GM18499 (cell line): Measurements from ENCODE around the gene ANKRD35.

Experiments
- ATAC-seq: cut with Tn5 transposase; IDR thresholded peaks from one replicate; pipeline ENCODE4 v1.9.1; 2021; ENCODE audit warnings: moderate number of reproducible peaks; ENCODE audit not compliant: insufficient read depth, unreplicated experiment

ANKRD35 gene

DNA sequence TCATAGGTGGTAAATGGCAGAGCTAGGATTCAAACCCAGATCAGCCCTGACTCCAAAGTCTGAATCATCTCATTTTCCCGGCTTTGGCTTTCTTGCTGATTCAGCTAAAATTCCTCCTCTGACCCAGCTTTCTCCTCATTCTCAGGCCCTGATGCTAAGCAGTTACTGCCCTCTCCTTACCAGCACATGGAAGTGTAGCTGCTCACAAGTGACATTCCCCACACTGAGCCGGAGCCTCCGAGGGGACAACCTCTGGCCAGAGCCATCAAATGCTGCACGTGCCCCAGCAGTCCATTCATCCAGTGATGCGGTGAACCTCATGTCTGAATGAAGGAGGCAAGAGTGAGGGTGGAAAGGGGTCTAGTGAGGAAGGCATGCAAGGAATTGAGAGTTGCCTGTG is 13.1 kb upstream of the ANKRD35 start:
- ATAC-seq: no peak

GRCh38 chr1:145897969-145898368 is 12.3 kb upstream of the ANKRD35 start:
- no peak for ATAC-seq

GRCh38 chr1:145895471-145895870 is 9.8 kb upstream of the ANKRD35 start:
- ATAC-seq: no peak

DNA sequence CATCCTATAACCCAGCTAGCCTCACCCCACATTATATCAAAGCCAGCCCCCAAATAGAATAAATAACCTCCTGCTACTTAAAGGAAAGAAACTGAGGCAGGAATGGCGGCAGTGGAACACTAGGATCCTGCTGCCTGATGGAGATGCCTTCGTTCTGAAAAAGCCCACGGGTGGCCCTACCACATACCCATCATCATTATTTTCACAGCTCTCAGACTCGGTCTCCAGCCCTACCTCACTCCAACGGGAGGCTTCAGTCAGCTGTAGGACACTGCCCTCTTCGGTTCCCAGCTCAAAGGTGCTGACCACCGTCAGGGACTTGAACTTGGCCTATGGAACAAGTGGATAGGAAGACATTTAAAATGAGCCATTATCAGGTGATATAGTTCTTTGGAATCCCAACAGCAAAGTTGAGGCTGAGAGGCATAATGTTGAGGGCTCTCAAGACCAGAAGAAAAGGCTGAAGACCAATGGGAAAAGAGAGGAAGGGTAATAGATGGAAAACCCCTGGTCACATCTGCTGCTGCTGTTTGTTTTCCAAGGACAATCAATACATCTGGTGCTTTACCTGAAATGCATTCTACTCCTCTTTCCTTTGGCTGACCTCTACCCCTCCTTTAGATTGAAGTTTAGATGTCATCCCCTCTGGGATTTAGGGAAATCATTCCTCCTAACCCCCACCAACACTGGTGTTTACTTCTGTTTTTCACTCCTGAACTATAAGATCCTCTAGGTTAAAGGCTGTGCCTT is 7.8 kb upstream of the ANKRD35 start:
- ATAC-seq: no peak

- no peak for ATAC-seq
Measured at GRCh38 chr1:145892486-145893087, 6.9 kb upstream of the ANKRD35 start.

GRCh38 chr1:145891587-145892485 is 6.2 kb upstream of the ANKRD35 start:
- no peak for ATAC-seq

DNA sequence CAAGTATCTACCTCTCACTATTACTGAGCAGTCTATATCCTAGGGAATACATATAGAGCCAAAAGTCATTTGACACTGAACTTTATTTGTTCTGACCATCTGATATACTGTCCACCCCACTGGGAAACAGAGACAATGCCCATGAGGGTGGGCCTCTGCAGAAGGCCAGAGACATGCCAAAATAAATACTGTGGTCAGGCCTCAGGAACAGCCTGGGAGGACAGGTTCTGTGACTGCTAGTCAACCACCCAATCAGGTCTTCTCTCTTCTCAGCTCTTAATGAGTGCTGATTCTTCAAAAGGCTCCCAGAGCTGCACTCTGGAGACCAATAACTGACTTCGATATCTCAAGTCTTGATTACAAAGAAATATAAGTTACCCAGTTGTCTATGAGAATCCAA is 5.5 kb upstream of the ANKRD35 start:
- ATAC-seq: no peak

DNA sequence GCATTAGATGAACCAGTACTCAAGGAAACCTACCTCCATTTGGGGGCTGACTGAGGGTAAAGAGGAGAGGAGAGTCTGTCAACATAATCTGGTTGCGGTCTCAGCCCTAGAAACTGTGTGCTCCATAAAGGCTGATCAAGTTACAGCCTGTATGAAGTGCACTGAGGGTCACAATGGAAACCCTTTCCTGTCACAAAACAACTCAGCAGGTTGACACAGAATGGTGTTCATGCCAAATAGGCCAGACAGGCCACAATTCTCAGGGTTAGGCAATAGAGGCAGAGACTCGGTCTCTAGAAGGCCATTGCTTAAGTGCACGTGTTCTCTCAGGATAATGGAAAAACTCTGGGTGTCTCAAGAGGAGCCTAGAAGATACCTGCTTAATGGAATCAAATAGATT is 4.1 kb upstream of the ANKRD35 start:
- ATAC-seq: no peak

DNA sequence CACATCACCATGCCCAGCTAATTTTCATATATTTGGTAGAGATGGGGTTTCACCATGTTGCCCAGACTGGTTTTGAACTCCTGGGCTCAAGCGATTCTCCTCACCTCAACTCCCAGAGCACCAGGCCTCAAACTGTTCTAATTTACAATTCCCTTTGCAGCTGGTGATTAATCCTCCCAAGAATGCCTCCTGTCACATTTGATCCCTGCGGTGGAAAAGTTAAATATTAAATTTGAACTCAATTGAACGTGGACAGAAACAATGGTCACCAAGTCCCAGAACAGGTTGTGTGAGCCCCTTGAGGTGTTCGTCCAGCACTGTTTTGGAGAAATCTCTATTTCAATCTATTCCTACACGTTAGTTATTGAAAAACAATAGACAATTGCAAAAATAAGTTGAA is 2.0 kb upstream of the ANKRD35 start:
- ATAC-seq: no peak

GRCh38 chr1:145886816-145887215 is 1.1 kb upstream of the ANKRD35 start:
- no peak for ATAC-seq

DNA sequence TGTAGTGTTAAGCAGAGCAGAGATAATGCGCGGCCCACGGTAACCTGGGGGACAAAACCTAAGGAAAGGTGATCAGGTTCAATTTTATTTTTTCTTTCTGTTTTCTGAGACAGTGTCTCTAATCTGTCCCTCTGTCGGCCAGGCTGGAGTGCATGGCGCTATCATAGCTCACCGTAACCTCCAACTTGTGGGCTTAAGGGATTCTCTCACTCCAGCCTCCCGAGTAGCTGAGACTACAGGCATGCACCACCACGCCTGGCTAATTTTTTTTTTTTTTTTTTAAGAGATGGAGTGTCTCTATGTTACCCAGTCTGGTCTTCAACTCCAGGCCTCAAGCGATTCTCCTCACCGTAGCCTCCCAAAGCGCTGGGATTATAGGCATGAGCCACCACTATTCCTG is 724 bp upstream of the ANKRD35 start:
- ATAC-seq: no peak

GRCh38 chr1:145884675-145885074 is 991 bp downstream of the ANKRD35 start:
- no peak for ATAC-seq

DNA sequence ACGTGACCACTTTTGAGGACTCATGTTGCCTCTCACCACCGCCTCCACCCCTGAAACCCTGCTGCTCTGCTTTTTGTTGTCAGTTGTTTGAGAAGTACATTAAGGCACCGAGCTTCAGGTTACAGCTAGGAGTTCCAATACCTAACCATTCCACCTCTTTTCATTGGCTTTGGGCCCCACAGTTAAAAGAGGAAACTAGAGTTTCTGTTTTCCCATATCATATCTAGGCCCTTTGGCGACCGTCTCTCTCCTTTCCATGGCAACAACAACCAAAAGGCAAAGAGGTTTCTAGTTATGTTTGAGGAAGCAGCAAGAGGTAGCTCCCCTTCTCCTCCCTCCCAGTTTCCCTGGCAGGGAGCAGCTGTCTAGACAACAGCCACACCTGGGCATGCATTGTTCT is 5.9 kb downstream of the ANKRD35 start:
- no peak for ATAC-seq

DNA sequence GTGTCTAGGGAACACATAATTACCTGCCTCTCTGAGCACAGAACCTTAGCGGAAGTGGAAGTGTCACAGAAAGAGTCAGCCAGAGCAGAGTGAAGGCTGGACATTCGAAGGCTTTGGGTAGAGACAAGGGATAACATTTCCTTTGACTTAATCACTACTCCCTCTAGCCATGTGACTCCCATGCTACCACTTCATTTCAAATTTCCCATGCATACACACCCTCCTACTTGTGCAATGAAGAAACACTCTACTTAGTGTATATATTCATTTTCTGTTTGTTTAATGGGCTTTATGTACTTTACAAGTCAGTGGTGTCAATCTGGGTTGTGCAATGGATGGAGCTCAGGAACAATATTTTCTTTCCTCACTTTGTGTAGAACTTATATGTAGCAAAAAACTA is 6.9 kb downstream of the ANKRD35 start:
- no peak for ATAC-seq

DNA sequence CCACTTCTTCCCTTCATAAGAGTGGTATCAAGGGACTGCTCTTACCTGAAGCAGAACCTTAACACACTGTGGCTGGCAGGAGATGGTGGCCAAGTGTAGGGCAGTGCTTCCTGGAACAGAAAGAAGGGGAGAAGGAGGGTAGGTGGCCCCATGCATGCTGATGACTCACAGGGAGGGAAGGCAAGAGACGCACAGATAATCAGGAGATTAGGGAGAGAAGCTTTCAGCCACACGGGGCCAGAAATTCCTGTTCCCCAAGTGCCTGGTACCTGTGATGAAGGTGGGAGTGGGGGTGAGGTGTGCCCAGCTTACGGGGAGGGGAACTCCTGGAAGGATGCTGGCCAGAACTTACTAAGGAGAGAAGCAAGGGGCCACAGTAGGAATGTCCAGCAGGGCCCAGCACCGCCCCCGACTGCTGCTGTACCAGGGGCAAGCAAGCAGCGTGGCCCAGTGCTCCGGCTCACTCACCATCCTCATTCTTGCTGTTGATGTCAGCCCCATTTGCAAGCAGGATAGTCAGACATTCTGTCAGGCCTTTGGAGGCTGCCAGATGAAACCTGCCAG is 7.7 kb downstream of the ANKRD35 start:
- no peak for ATAC-seq

GRCh38 chr1:145874646-145875045 is 11.0 kb downstream of the ANKRD35 start:
- no peak for ATAC-seq

GRCh38 chr1:145871994-145872924 is 13.4 kb downstream of the ANKRD35 start:
- no peak for ATAC-seq

DNA sequence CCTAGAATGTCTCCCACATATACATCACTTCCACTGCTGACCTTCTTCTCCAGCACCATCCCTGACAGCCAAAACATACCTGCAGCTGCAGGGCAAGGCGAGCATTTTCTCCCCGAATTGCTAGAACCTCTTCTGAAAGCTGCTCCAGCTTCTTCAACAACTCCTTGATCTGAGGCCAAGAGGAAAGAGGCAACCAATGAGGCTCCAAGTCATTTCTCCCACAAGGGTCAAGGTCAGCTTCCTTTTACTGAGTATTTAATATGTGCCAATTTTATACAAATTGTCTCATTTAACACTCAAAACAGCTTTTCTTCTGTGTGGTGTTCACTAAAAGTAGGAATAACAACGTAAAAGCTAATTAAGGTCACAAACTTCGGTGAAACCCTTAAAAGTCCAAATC is 17.4 kb downstream of the ANKRD35 start:
- no peak for ATAC-seq

DNA sequence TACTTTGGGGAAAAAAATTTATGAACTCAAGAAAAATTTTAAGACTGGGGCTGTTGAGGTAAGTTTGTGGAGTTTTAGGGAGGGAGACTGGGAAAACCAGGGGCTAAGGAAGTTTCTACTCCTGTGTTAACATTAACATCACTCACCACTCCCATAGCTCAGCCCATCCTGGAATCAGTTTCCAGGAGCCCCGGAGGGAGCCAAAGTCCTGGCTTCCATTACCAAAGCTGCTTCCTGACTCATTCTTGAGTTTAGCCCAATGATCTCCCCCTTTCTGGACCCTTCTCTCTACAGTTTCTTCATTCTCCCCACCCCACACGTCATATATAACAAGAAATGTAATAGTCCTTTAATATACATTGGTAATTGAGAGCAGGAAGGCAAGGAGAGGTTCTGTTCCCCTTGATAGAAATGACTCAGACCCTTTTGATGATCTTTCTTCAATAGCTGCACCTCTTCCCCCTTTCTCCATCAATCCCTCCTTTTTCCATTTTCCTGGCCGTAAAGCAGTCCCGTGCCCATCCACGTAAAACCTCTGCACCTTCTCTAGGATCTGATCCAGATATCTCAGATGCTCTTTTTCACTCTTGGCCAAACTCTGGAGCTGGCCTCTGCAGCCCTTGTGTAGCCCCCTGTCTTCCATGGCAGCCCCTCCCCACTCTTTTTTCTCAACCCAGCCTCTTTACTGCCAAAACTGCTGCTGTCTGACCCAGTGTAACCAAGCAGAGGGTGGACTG is 22.2 kb downstream of the ANKRD35 start:
- no peak for ATAC-seq
